ENCODE data around the gene TTLL5. TPM values are rescaled to one million over a fixed set of nuclear protein-coding genes. Genes with fewer than 3 reads are reported as not detected.

TTLL5 gene
- total RNA-seq, 1 donor from 2014 or later: 17.5 TPM

- intact Hi-C loops (cut with DNase I): no loop called here
- DNase-seq (ENCODE audit: low spot score): no peak
Observed at GRCh38 chr14:75877292-75877691, 216.2 kb downstream of the TTLL5 start.

GRCh38 chr14:75877884-75878283 lies 216.8 kb downstream of the TTLL5 start:
- DNase-seq (ENCODE audit: low spot score): no peak
- intact Hi-C loops (cut with DNase I): no loop called here

- intact Hi-C loops (cut with DNase I): no loop called here
- DNase-seq (ENCODE audit: low spot score): no peak
Observed at GRCh38 chr14:75879031-75879430, 218.0 kb downstream of the TTLL5 start.

GRCh38 chr14:75880512-75880911 lies 219.5 kb downstream of the TTLL5 start:
- DNase-seq (ENCODE audit: low spot score): no peak
- intact Hi-C loops (cut with DNase I): no loop called here

- intact Hi-C loops (cut with DNase I): no loop called here
- DNase-seq (ENCODE audit: low spot score): no peak
Observed at GRCh38 chr14:75881994-75882393, 220.9 kb downstream of the TTLL5 start.

- intact Hi-C loops (cut with DNase I): no loop called here
- DNase-seq (ENCODE audit: low spot score): no peak
Observed at GRCh38 chr14:75884198-75884611, 223.2 kb downstream of the TTLL5 start.

- DNase-seq (ENCODE audit: low spot score): no peak
- intact Hi-C loops (cut with DNase I): no loop called here
Observed at GRCh38 chr14:75885829-75886228, 224.8 kb downstream of the TTLL5 start.

GRCh38 chr14:75886636-75887348 lies 225.7 kb downstream of the TTLL5 start:
- intact Hi-C loops (cut with DNase I): no loop called here
- DNase-seq (ENCODE audit: low spot score): no peak

- intact Hi-C loops (cut with DNase I): no loop called here
- no peak for DNase-seq (ENCODE audit: low spot score)
Observed at GRCh38 chr14:75888945-75889344, 227.9 kb downstream of the TTLL5 start.

- DNase-seq (ENCODE audit: low spot score): no peak
- intact Hi-C loops (cut with DNase I): no loop called here
Observed at GRCh38 chr14:75896341-75896740, 235.3 kb downstream of the TTLL5 start.

GRCh38 chr14:75904311-75904710 lies 243.3 kb downstream of the TTLL5 start:
- intact Hi-C loops (cut with DNase I): no loop called here
- DNase-seq (ENCODE audit: low spot score): no peak

- intact Hi-C loops (cut with DNase I): loop anchor here (5.0 kb wide), 2 partner anchors 137 to 193 kb away; no protein-coding TSS in a partner anchor
- DNase-seq (ENCODE audit: low spot score): no peak
Observed at GRCh38 chr14:75905147-75905904, 244.3 kb downstream of the TTLL5 start.

GRCh38 chr14:75906228-75906627 lies 245.2 kb downstream of the TTLL5 start:
- DNase-seq (ENCODE audit: low spot score): no peak
- intact Hi-C loops (cut with DNase I): loop anchor here (2.0 to 5.0 kb wide), 3 partner anchors 75 to 194 kb away; partner anchors contain the start of gene TGFB3

- intact Hi-C loops (cut with DNase I): loop anchor here (2.0 to 5.0 kb wide), 3 partner anchors 74 to 194 kb away; partner anchors contain the start of gene TGFB3
- DNase-seq (ENCODE audit: low spot score): no peak
Observed at GRCh38 chr14:75906680-75907280, 245.7 kb downstream of the TTLL5 start.

- intact Hi-C loops (cut with DNase I): loop anchor here (2.0 to 5.0 kb wide), 3 partner anchors 73 to 196 kb away; partner anchors contain the start of gene TGFB3
- DNase-seq (ENCODE audit: low spot score): no peak
Observed at GRCh38 chr14:75907756-75908359, 246.8 kb downstream of the TTLL5 start.

GRCh38 chr14:75909630-75910029 lies 248.6 kb downstream of the TTLL5 start:
- DNase-seq (ENCODE audit: low spot score): no peak
- intact Hi-C loops (cut with DNase I): loop anchor here (5.0 kb wide), 2 partner anchors 133 to 197 kb away; no protein-coding TSS in a partner anchor

GRCh38 chr14:75910048-75910447 lies 249.0 kb downstream of the TTLL5 start:
- intact Hi-C loops (cut with DNase I): no loop called here
- no peak for DNase-seq (ENCODE audit: low spot score)

GRCh38 chr14:75911883-75912282 lies 250.8 kb downstream of the TTLL5 start:
- intact Hi-C loops (cut with DNase I): no loop called here
- no peak for DNase-seq (ENCODE audit: low spot score)

GRCh38 chr14:75913183-75913582 lies 252.1 kb downstream of the TTLL5 start:
- intact Hi-C loops (cut with DNase I): no loop called here
- no peak for DNase-seq (ENCODE audit: low spot score)

GRCh38 chr14:75915045-75915444 lies 254.0 kb downstream of the TTLL5 start:
- intact Hi-C loops (cut with DNase I): no loop called here

More at GRCh38 chr14:75915045-75915444, 254.0 kb downstream of the TTLL5 start:
- no peak for DNase-seq (ENCODE audit: low spot score)
